CD14-positive monocyte (primary cell): Measurements from ENCODE around the gene DIPK1A. TPM values are rescaled to one million over a fixed set of nuclear protein-coding genes. Genes with fewer than 3 reads are reported as not detected.
A peak's percentile ranks its signal among the peaks of the same experiment; 100 is the strongest.
"Not testable (repeated sequence)": the region's sequence is repeated elsewhere in the genome, so short reads cannot be mapped to it uniquely, and the experiment has no call there.

Source experiments
- DNase-seq, 3 donors: peaks; one replicate each; pipeline ENCODE4 v3.0.0-alpha.2; 2011 to 2022
- H2AFZ ChIP-seq: 2 replicates; pipeline ENCODE4 v1.6.0; 2012; ENCODE audit warnings: mild to moderate bottlenecking, low read depth, low read length, inconsistent platforms; ENCODE audit not compliant: insufficient read depth, poor library complexity, severe bottlenecking
- H3K27ac ChIP-seq, 2 donors: 1 replicate in 1 of 2; 2 replicates in 1 of 2; pipeline ENCODE4 v1.5.1; 2012 to 2013; ENCODE audit warnings: low read length in 2 of 2, control low read depth in 1 of 2, inconsistent platforms in 1 of 2, low read depth in 1 of 2, mild to moderate bottlenecking in 1 of 2
- H3K27me3 ChIP-seq, 2 donors: one replicate each; pipeline versions ENCODE4 v1.6.0 to v1.6.1; 2011 to 2013; ENCODE audit warnings: low read length in 2 of 2; ENCODE audit not compliant: control insufficient read depth in 2 of 2, insufficient read depth in 2 of 2
- H3K36me3 ChIP-seq, 2 donors: replicated peaks in 1 of 2; 1 replicate in 1 of 2; 2 replicates in 1 of 2; pipeline versions ENCODE4 v1.5.1 to v1.6.1; 2012 to 2013; ENCODE audit warnings: low read length in 2 of 2, control low read depth in 1 of 2, inconsistent platforms in 1 of 2, mild to moderate bottlenecking in 1 of 2; ENCODE audit not compliant: insufficient read depth in 2 of 2, control insufficient read depth in 1 of 2
- H3K4me1 ChIP-seq, 2 donors: 1 replicate in 1 of 2; 2 replicates in 1 of 2; pipeline versions ENCODE4 v1.5.1 to v1.6.1; 2012 to 2013; ENCODE audit warnings: low read length in 2 of 2, control low read depth in 1 of 2, inconsistent platforms in 1 of 2, mild to moderate bottlenecking in 1 of 2, moderate library complexity in 1 of 2; ENCODE audit not compliant: insufficient read depth in 2 of 2, control insufficient read depth in 1 of 2
- H3K4me2 ChIP-seq: replicated peaks from 2 replicates; pipeline ENCODE3; 2012; ENCODE audit warnings: low read length, moderate library complexity, mild to moderate bottlenecking; ENCODE audit not compliant: poor library complexity, severe bottlenecking; ENCODE audit errors: extremely low read depth
- H3K4me3 ChIP-seq, 3 experiments: fragments of 200-600 bp in 1 of 3; sonication (generic) in 1 of 3; replicated peaks in 1 of 3; 1 replicate in 2 of 3; 2 replicates in 1 of 3; pipeline ENCODE4 v1.5.1; 2011 to 2013; ENCODE audit warnings: low read length in 3 of 3, mild to moderate bottlenecking in 3 of 3, control low read depth in 2 of 3, low read depth in 2 of 3, inconsistent platforms in 1 of 3, moderate library complexity in 1 of 3
- H3K79me2 ChIP-seq: 2 replicates; pipeline ENCODE4 v1.6.0; 2012; ENCODE audit warnings: mild to moderate bottlenecking, control low read depth, inconsistent platforms, low read length, moderate library complexity; ENCODE audit not compliant: insufficient read depth
- H3K9ac ChIP-seq: 2 replicates; pipeline ENCODE4 v1.6.0; 2017; ENCODE audit warnings: low read length, mild to moderate bottlenecking; ENCODE audit not compliant: insufficient read depth, poor library complexity, severe bottlenecking
- H3K9me3 ChIP-seq, 2 donors: replicated peaks in 1 of 2; 1 replicate in 1 of 2; 2 replicates in 1 of 2; pipeline versions ENCODE4 v1.5.1 to v1.6.1; 2012 to 2013; ENCODE audit warnings: low read length in 2 of 2, control low read depth in 1 of 2; ENCODE audit not compliant: control insufficient read depth in 1 of 2, insufficient read depth in 1 of 2
- H4K20me1 ChIP-seq: 2 replicates; pipeline ENCODE4 v1.6.0; 2012; ENCODE audit warnings: mild to moderate bottlenecking, low read length, control low read depth, moderate library complexity; ENCODE audit not compliant: insufficient read depth
- H3K27ac Mint-ChIP-seq, 7 donors: one replicate each; pipeline ENCODE4 v1.8.0; 2020; ENCODE audit warnings: mild to moderate bottlenecking in 7 of 7, mixed read lengths in 7 of 7, moderate library complexity in 6 of 7, inconsistent platforms in 2 of 7
- H3K27me3 Mint-ChIP-seq, 3 donors: one replicate each; pipeline ENCODE4 v1.8.0; 2021 to 2022; ENCODE audit warnings: low read depth in 3 of 3, mild to moderate bottlenecking in 3 of 3, mixed read lengths in 3 of 3, moderate library complexity in 3 of 3, inconsistent platforms in 1 of 3
- H3K36me3 Mint-ChIP-seq, 2 donors: one replicate each; pipeline ENCODE4 v1.8.0; 2020; ENCODE audit warnings: mixed read lengths in 2 of 2, inconsistent platforms in 1 of 2, mild to moderate bottlenecking in 1 of 2
- H3K4me1 Mint-ChIP-seq: one replicate; pipeline ENCODE4 v1.8.0; 2020; ENCODE audit warnings: mild to moderate bottlenecking, mixed read lengths
- H3K4me3 Mint-ChIP-seq, 2 donors: one replicate each; pipeline ENCODE4 v1.8.0; 2020; ENCODE audit warnings: mild to moderate bottlenecking in 2 of 2, mixed read lengths in 2 of 2, moderate library complexity in 1 of 2
- H3K9me3 Mint-ChIP-seq, 7 donors: one replicate each; pipeline ENCODE4 v1.8.0; 2020 to 2022; ENCODE audit warnings: mixed read lengths in 7 of 7, mild to moderate bottlenecking in 6 of 7, moderate library complexity in 6 of 7, inconsistent platforms in 2 of 7
- WGBS: methylation state at CpG from one replicate; pipeline ENCODE4 v1.1.5; 2013; ENCODE audit warnings: missing lambda C conversion rate; ENCODE audit not compliant: insufficient coverage; 5-methylcytosine and 5-hydroxymethylcytosine counted together
- intact Hi-C, 2 donors: fragments of 100-400 bp; cut with micrococcal nuclease; formaldehyde crosslinking; loops; one replicate each; pipeline versions ENCODE4 v1.15.0 to v1.15.1; 2023
- polyA plus RNA-seq, 3 donors: library from polyadenylated mRNA; depleted of rRNA in 1 of 3; unstranded in 2 of 3; stranded (reverse) in 1 of 3; fragments of 300-500 nt in 2 of 3; fragments of >200 nt in 1 of 3; fragmentation: Illumina TruSeq in 2 of 3; gene quantifications; 1 replicate in 2 of 3; 2 replicates in 1 of 3; pipeline ENCODE4 v1.2.3, GENCODE V29; 2012 to 2021
- TF ChIP-seq, protein P1 (sequence below): fragments of 200-600 bp; IDR thresholded peaks from one replicate; pipeline ENCODE4 v1.8.0; 2022; ENCODE audit warnings: antibody characterized with exemption, mild to moderate bottlenecking

The DIPK1A gene
- polyA plus RNA-seq, 3 donors = 0.45 to 1.4 (median 0.83) TPM

- Histone ChIP-seq H4K20me1 (no peaks in the 10 kb centered on the region), H3K9ac (no peak overlapping the region), H3K27me3 (no peaks in the 10 kb centered on the region), H3K9me3 (no peaks in the 10 kb centered on the region), H3K4me3 (no peak overlapping the region), H3K4me2 (peak overlapping the region; percentile 16), H2AFZ (peak overlapping the region; percentile 62), H3K79me2 (no peaks in the 10 kb centered on the region), H3K27ac (peak overlapping the region in 1 of 2 donors; percentile 67), H3K4me1 (peaks cover 15 to 19% of the 10 kb centered on the region in 2 donors), H3K36me3 (no peaks in the 10 kb centered on the region)
- H3K36me3 Mint-ChIP-seq = no peaks in the 10 kb centered on the region
- peaks cover 19% of the 10 kb centered on the region for H3K4me1 Mint-ChIP-seq
- TF ChIP-seq, protein P1, sequence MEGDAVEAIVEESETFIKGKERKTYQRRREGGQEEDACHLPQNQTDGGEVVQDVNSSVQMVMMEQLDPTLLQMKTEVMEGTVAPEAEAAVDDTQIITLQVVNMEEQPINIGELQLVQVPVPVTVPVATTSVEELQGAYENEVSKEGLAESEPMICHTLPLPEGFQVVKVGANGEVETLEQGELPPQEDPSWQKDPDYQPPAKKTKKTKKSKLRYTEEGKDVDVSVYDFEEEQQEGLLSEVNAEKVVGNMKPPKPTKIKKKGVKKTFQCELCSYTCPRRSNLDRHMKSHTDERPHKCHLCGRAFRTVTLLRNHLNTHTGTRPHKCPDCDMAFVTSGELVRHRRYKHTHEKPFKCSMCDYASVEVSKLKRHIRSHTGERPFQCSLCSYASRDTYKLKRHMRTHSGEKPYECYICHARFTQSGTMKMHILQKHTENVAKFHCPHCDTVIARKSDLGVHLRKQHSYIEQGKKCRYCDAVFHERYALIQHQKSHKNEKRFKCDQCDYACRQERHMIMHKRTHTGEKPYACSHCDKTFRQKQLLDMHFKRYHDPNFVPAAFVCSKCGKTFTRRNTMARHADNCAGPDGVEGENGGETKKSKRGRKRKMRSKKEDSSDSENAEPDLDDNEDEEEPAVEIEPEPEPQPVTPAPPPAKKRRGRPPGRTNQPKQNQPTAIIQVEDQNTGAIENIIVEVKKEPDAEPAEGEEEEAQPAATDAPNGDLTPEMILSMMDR = no peak
- peak; percentile 29 to 43 (median 30) for DNase-seq
- peaks cover 0 to 1% (median 1%) of the 10 kb centered on the region in 3 donors for H3K27me3 Mint-ChIP-seq
- WGBS = 0% methylated on average over 1 of the region's 8 CpGs
- intact Hi-C loops = no loop called here
- peak overlapping the region in 1 of 2 donors; percentile 28 for H3K4me3 Mint-ChIP-seq
- H3K9me3 Mint-ChIP-seq = peaks cover 0 to 2% (median 0%) of the 10 kb centered on the region in 7 donors
- H3K27ac Mint-ChIP-seq = peak overlapping the region; percentile 55 to 91 (median 70)
These were observed 19.7 kb upstream of the DIPK1A start for GRCh38 chr1:92980732-92981647.

DNA sequence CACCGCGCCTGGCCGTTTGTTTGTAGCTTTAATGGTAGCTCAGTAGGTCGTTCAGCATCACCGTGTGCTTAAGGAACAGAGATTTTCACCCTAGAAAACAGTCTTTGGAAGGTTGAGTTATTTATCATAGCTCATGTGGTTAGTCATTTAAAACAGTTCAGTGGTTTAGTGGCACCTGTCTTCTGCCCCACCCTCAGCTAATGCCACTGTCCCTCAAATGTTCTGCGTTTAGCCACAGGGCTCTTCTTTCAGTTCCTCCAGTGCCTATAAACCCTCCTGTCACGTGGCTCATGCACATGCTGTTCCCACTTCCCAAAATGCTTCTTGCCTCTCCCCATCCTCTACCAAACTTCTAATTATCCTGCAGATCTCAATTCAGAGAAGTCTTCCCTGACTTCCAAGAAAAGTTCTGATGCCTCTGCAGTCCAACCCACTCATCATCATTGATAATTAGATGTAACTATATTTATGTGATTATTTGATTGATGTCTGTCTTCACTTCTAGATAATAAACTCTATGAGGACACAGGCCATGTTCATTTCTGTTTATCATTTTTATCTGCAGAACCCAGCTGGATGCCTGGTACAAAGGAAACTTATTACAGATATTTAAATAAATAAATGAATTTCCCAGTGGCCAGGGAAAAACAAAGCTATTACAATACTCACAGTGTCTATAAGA lies 14.4 kb upstream of the DIPK1A start:
- TF ChIP-seq, protein P1 = no peak
- peaks cover 0 to 4% (median 0%) of the 10 kb centered on the region in 7 donors for H3K9me3 Mint-ChIP-seq
- peak in 2 of 3 donors; percentile 46 to 58 for DNase-seq
- peaks cover 0 to 5% (median 0%) of the 10 kb centered on the region in 3 donors for H3K27me3 Mint-ChIP-seq
- H3K27ac Mint-ChIP-seq = peak overlapping the region in 5 of 7 donors; percentile 5 to 79 (median 43)
- Histone ChIP-seq H3K4me2 (no peak overlapping the region), H3K36me3 (no peaks in the 10 kb centered on the region), H3K27ac (no peak overlapping the region), H4K20me1 (no peaks in the 10 kb centered on the region), H3K27me3 (no peaks in the 10 kb centered on the region), H3K9me3 (no peaks in the 10 kb centered on the region), H3K79me2 (no peaks in the 10 kb centered on the region), H2AFZ (no peak overlapping the region), H3K4me1 (peaks cover 45 to 53% of the 10 kb centered on the region in 2 donors), H3K4me3 (no peak overlapping the region), H3K9ac (no peak overlapping the region)
- peaks cover 38% of the 10 kb centered on the region for H3K4me1 Mint-ChIP-seq
- 59% methylated on average over 7 of the region's 7 CpGs for WGBS
- no peaks in the 10 kb centered on the region for H3K36me3 Mint-ChIP-seq
- H3K4me3 Mint-ChIP-seq = no peak overlapping the region
- intact Hi-C loops = no loop called here

DNA sequence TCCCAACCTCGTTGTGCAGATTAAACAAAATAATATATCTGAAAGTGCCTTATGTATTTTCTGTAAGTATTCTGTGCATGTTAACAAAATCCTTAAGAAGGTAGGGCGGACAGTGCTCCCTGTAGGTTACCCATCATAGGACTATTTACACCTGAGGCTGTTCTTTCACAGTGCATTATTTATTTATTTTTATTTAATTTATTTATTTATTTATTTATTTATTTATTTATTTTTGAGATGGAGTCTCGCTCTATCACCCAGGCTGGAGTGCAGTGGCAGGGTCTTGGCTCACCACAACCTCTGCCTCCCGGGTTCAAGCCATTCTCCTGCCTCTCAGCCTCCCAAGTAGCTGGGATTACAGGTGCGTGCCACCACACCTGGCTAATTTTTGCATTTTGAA lies 12.8 kb upstream of the DIPK1A start:
- H3K4me3 ChIP-seq, H3K36me3 ChIP-seq, H3K27ac Mint-ChIP-seq, H4K20me1 ChIP-seq, H2AFZ ChIP-seq, H3K27ac ChIP-seq, H3K27me3 Mint-ChIP-seq, H3K27me3 ChIP-seq, intact Hi-C loops, H3K9me3 Mint-ChIP-seq, H3K9ac ChIP-seq, DNase-seq, H3K4me3 Mint-ChIP-seq, H3K9me3 ChIP-seq, H3K79me2 ChIP-seq, H3K36me3 Mint-ChIP-seq, H3K4me2 ChIP-seq: not testable (repeated sequence)
- H3K4me1 Mint-ChIP-seq = peaks cover 44% of the 10 kb centered on the region
- H3K4me1 ChIP-seq = peaks cover 46 to 56% of the 10 kb centered on the region in 2 donors
- WGBS = 100% methylated on average over 1 of the region's 5 CpGs
